GM21717 (cell line): ENCODE results near the gene SYDE2.

Source experiments
- ATAC-seq: cut with Tn5 transposase; IDR thresholded peaks from one replicate; pipeline ENCODE4 v1.9.1; 2021; ENCODE audit warnings: mild to moderate bottlenecking, moderate library complexity; ENCODE audit not compliant: unreplicated experiment

Gene SYDE2

GRCh38 chr1:85125891-85126290 lies 74.9 kb downstream of the SYDE2 start:
- ATAC-seq = no peak

- no peak for ATAC-seq
Measured at GRCh38 chr1:85124091-85124490, 76.7 kb downstream of the SYDE2 start.

GRCh38 chr1:85122169-85122568 lies 78.6 kb downstream of the SYDE2 start:
- no peak for ATAC-seq

- ATAC-seq = no peak
Measured at GRCh38 chr1:85121744-85122143, 79.1 kb downstream of the SYDE2 start.

GRCh38 chr1:85118751-85119150 lies 82.1 kb downstream of the SYDE2 start:
- ATAC-seq = no peak

- no peak for ATAC-seq
Measured at GRCh38 chr1:85116856-85117255, 84.0 kb downstream of the SYDE2 start.

GRCh38 chr1:85115933-85116332 lies 84.9 kb downstream of the SYDE2 start:
- ATAC-seq = no peak

GRCh38 chr1:85111695-85112094 lies 89.1 kb downstream of the SYDE2 start:
- ATAC-seq = no peak

GRCh38 chr1:85109475-85109874 lies 91.3 kb downstream of the SYDE2 start:
- peak; percentile 59 for ATAC-seq
